SKM-1 (cell line): ENCODE measurements around the gene AFAP1.

ENCODE experiments used
- DNase-seq: peaks from one replicate; lab custom pipeline; 2025; ENCODE audit not compliant: unreplicated experiment; lab: John Stamatoyannopoulos, UW

Gene AFAP1

DNA sequence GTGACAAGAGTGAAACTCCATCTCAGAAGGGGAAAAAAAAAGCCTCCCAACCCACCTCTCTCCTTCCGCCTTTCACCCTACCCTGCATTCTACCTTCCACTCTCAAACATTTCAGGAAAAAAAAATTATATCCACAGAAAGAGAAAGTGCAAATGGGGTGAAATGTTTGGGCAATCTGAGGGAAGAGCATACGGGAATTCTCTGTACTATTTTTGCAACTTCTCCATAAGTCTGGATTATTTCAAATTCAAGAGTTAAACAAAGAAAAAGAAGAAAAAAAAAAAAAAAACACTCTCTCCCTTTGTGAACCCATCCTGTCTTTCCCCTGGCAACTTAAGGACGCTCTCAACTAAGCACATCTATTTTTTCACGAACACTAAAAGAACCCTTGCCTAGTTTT lies 41.3 kb downstream of the AFAP1 start:
- no peak for DNase-seq

GRCh38 chr4:7897811-7898210 lies 41.9 kb downstream of the AFAP1 start:
- no peak for DNase-seq

DNA sequence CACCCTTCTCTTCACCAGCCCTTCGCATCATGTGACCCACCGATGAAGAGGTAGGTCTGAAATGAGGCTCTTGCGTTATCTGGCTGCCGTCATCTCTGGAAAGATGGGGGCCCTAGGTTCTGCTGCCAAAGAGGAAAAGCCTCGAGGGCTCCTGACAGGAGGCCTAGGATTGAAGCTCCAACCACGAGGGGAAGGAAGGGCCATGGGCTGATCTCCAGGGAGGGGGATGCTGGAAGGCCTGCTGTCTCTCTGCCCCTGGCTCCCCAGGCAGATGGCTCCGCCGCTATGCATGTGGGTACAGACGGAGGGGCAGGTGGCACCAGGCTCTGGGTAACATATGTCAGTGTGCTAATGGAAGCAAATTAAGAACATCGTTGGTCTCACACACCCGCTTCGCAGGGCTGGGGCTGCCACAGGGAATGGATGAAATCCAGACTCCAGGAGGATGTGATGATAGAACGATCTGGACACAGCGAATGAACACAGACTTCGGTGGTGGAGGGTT lies 44.9 kb downstream of the AFAP1 start:
- DNase-seq = no peak

DNA sequence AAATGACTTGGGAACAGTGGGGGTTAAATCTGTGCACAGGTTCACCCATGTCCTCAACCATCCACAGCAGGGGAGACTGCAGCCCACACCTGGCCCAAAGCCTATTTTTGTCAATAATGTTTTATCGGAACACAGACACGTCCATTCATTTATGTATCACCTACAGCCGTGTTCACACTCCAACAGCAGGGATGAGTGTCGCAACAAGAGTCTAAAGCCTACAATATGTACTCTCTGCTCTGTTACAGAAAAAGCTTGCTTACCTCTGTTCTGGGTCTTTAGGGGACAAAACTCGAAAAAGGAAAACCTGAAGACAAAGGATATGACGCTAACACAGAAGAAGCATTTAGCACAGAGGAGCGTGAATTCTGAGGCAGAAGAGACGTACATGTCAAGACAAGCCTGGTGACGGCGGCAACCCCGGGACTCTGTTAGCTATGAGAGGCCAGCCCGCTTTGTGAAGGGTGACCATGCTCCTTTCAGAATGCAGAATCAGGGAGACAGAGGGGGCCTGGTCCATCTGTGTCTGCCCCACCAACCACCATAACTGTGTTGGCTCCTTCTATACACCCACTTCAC lies 45.5 kb downstream of the AFAP1 start:
- DNase-seq = no peak

DNA sequence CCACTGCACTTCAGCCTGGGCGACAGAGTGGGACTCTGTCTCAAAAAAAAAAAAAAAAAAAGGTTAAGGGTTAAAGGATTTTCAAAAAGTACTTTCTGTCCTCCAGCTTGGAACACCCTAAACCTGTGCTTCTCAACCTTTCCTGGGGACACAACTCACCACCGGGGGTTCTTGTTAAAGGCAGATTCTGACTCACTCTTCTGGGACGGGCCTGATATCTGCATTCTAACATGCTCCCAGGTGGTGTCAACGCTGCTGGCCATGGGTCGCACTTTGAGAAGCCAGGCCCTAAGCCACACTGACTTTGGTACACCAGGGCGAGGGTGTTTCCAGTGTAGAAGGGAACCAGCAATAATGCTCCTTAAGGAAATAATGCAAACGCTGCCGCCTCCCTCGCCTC lies 46.1 kb downstream of the AFAP1 start:
- no peak for DNase-seq

DNA sequence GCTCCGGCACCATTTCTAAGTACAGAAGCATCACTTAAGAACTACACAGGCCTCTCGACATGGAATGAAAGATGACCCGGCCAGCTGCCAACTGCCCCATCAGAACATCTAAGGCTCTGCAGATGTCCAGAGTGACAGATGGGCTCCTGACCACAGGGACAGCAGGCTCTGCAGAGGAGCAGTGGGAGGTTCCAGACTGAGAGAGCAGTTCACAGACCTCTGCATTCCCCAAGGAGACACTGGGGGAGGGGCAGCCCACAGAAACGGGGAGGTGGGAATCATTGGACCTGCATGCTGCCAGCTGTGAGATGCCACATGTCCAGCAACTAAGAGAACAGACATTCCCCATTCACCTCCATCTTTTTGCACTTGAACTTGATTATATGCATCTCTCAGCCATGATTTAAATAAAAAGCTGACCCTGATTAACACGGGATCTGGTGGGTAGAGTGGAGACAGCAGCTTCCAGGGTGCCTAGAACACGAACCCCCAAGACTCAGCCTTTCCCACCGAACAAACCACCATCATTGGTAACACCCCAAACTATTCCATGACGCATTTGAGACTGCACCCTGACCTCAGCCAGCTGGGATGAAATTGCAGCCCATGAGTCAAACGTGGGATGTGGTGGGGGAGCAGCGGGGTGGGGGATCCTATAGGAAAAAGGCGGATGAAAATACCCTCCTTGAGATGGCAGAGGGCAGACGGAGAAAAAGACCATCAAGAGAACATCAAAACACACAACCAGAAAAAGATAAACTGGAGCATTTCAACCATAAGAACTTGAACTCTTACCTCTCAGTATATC lies 47.2 kb downstream of the AFAP1 start:
- DNase-seq = no peak

- DNase-seq = no peak
Observed at GRCh38 chr4:7890635-7891393, 48.8 kb downstream of the AFAP1 start.

DNA sequence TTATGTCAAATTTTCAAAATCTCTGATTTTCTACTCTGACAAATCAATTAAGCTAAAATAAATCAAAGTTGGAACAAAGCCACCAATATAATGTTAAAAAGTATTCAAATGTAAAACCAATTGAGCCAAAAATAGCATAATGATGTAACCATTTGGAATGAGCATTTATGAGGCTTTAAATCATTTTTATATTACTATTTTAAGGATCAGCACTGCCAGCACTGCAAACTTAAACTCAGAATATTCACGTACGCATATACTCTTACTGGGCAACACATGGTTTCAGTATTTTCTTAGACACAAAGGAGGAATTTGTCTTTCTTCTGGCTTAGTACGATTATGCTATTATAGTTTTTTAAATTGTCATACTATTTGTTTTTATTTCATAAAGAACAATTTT lies 52.2 kb downstream of the AFAP1 start:
- DNase-seq = no peak

DNA sequence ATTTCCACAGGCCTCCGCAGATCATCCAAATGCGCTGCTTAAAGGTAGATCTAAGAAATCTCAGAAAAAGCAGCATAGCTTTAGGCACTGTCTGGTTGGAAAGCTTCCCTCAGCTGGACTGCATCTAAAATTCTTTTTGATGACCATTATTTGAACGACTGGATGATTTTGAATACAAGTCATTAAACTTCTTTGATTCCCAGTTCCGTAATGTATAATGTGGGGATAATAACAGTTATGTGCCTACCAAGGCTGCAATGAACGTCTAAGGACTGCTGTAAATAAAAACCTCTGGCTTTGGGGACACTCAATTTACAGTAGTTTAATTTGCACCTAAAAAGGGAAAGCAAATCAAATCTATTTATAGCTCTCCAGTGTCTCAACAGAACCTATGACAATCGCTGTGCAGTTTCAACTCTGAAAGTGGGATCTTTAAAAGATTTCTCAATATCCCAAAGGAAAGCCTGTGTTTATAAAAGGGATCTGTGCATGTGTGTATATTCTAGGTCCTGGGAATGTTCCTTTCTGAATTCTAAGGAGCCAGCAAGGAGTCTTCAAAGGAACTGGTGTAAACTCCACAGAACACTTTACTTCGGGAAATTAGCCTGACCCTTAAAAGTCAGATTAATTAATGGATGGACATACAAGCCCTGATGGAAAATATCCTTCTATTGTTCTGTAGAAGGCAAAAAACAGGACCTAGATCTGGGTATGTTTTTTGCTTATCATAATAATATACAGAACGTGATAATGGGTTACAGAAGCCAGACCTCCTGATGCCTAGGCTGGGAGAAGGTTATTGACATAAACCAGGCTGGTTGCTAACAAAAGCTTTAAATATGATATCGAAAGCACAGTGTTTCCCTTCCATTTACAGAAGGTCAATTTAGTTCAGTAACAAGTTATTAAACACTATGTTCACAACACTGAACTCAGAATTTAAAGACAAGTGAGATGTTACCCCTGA lies 53.4 kb downstream of the AFAP1 start:
- DNase-seq = no peak

- DNase-seq = no peak
Observed at GRCh38 chr4:7885216-7886006, 54.2 kb downstream of the AFAP1 start.

- DNase-seq = no peak
Observed at GRCh38 chr4:7880683-7881082, 59.0 kb downstream of the AFAP1 start.

DNA sequence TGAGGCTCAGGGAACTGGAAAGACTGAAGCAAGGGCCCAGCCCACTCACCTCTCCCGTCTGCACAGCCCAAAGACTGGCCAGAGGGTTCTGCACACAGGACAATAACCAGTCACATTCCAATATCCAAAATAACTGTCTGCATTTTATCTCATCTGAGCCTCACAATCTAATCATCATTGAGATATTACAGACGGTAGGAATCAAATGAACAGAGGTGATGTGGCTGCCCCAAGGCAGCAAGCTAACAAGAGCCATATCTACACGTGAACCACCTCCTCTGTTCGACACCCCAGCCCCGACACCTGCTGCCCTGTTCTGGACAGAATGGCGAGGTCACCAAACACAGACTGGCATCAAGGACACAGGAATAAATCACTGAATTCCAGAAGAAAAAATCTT lies 60.5 kb downstream of the AFAP1 start:
- DNase-seq = no peak

DNA sequence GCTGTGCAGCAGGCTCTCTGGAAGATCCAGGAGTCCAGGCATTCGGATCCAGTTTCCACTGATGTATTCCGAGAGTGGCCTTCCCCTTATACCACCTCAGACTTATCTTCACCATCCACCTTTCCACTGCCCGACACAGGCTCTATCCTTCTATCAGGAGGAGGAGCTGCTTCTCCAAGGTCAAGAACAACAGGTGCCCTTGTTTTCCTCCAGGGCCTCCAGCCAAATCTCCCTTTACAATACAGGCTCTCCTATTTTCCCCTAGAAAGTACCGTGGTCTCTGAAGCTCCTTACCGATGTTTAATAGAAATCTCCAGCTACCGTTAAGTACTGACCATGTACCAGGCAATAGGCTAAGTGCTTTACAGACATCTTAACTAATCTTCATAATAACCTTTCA lies 61.3 kb downstream of the AFAP1 start:
- no peak for DNase-seq

DNA sequence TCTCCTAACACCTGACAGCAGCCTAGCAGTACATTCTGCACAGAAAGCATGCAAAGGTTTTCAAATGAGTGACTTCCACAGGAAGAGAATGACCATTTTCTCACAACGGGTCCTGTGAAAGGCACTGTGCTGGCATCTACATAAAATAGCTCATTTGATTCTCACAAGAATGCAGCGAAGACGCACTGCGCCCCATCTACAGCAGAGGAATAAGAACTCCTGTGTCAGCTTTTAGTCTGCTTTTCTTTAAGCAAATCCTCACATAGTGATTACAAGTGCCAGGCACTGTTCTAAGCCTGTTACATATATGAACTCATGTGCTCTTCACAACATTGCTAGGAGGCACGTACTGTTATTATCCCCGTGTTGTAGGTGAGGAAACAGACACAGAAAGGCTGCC lies 62.5 kb downstream of the AFAP1 start:
- DNase-seq = no peak

- DNase-seq = peak; percentile 40
Observed at GRCh38 chr4:7876201-7876875, 63.3 kb downstream of the AFAP1 start.

DNA sequence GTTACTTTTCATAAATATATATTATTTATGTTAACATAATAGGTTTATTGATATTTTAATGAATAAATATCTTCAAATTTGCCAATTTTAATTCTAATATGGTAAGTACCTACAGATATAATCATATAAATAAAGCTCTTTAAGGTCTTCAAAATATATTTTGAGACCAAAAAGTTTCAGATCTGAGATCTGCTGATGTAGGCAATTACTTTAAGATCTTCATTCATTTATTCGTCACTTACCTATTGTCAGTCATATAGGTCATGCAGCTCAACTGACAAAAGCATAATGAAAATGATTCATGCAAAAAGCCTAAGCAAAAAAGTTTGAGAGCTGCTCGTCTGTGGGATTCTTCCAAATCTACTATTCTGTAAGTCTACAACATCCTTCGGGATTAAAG lies 64.8 kb downstream of the AFAP1 start:
- no peak for DNase-seq

- DNase-seq = no peak
Observed at GRCh38 chr4:7873881-7874280, 65.8 kb downstream of the AFAP1 start.

GRCh38 chr4:7872264-7872771 lies 67.3 kb downstream of the AFAP1 start:
- DNase-seq = no peak

DNA sequence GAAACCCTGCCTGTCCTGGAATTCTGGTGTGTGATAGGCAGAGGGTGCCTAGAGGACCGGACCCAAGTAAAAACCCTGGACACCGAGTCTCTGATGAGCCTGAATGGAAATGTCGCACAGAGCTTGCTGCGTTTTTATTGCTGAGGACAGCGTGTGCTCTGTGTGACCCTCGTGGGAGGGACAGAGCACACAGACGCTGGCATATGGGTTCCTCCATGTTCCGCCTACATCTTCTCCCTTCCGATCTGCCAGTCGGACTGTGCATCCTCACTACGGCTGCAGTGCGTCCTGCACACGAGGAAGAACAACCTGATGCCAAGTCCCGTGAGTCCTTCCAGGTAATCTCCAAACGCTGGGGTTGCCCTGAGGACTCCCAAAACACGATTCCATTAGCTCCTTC lies 68.3 kb downstream of the AFAP1 start:
- DNase-seq = no peak
